ENCODE measurements around the gene SLC35E2B. TPM values are rescaled to one million over a fixed set of nuclear protein-coding genes. Genes with fewer than 3 reads are reported as not detected.

SLC35E2B gene
- total and polyA plus RNA-seq, 4 donors = 11.1 to 19.3 (median 12.6) TPM

- peaks cover 2 to 24% (median 17%) of the 10 kb centered on the region in 4 donors for H3K4me1 ChIP-seq (ENCODE audit: control insufficient read depth in 4 of 4, insufficient read depth in 4 of 4, low read length in 3 of 4)
- no peaks in the 10 kb centered on the region for H3K9me3 ChIP-seq (ENCODE audit: control insufficient read depth in 4 of 4, low read length in 3 of 4)
- H3K9ac ChIP-seq (ENCODE audit: low read depth in 1 of 2, low read length in 2 of 2) = no peak overlapping the region
- TF ChIP-seq FOXA2 (IDR thresholded peaks at IDR 0.05) (no peak), FOXA1 (IDR thresholded peaks at IDR 0.05) (no peak), SP1 (IDR thresholded peaks at IDR 0.05) (no peak), YY1 (IDR thresholded peaks at IDR 0.05) (no peak), EGR1 (IDR thresholded peaks at IDR 0.05; ENCODE audit: low read depth in 2 of 2) (no peak), ATF3 (IDR thresholded peaks at IDR 0.05) (no peak), HNF4A (conservative IDR thresholded peaks at IDR 0.05) (no peak)
- no peak overlapping the region for H3K27ac ChIP-seq (ENCODE audit: low read depth in 1 of 2, low read length in 2 of 2)
- H3K4me3 ChIP-seq (ENCODE audit: low read depth in 1 of 3, low read length in 3 of 3) = no peak overlapping the region
- peaks cover 0 to 14% (median 2%) of the 10 kb centered on the region in 4 donors for H3K36me3 ChIP-seq (ENCODE audit: control insufficient read depth in 4 of 4, insufficient read depth in 3 of 4, low read depth in 1 of 4, low read length in 3 of 4)
- 93% methylated on average over 21 of the region's 21 CpGs for WGBS
- no peaks in the 10 kb centered on the region for H3K27me3 ChIP-seq (ENCODE audit: control insufficient read depth in 4 of 4, insufficient read depth in 4 of 4, low read length in 3 of 4)
- DNase-seq (ENCODE audit: low spot score) = no peak
Measured at GRCh38 chr1:1622010-1622787, 70.4 kb downstream of the SLC35E2B start.

GRCh38 chr1:1621173-1622009 is 71.2 kb downstream of the SLC35E2B start:
- no peak for TF ChIP-seq HNF4G (IDR thresholded peaks at IDR 0.05)
- TF ChIP-seq RAD21 (IDR thresholded peaks at IDR 0.05) = no peak
- TF ChIP-seq CTCF (IDR thresholded peaks at IDR 0.05; ENCODE audit: low read depth, low read length, missing input control) = no peak
- no peak for TF ChIP-seq GABPA (IDR thresholded peaks at IDR 0.05 in 1 of 2, conservative IDR thresholded peaks at IDR 0.05 in 1 of 2)
- no peak for TF ChIP-seq SP1 (IDR thresholded peaks at IDR 0.05)
- TF ChIP-seq, protein P1, sequence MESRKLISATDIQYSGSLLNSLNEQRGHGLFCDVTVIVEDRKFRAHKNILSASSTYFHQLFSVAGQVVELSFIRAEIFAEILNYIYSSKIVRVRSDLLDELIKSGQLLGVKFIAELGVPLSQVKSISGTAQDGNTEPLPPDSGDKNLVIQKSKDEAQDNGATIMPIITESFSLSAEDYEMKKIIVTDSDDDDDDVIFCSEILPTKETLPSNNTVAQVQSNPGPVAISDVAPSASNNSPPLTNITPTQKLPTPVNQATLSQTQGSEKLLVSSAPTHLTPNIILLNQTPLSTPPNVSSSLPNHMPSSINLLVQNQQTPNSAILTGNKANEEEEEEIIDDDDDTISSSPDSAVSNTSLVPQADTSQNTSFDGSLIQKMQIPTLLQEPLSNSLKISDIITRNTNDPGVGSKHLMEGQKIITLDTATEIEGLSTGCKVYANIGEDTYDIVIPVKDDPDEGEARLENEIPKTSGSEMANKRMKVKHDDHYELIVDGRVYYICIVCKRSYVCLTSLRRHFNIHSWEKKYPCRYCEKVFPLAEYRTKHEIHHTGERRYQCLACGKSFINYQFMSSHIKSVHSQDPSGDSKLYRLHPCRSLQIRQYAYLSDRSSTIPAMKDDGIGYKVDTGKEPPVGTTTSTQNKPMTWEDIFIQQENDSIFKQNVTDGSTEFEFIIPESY (IDR thresholded peaks at IDR 0.05) = no peak
- no peak for TF ChIP-seq JUND (IDR thresholded peaks at IDR 0.05)
- no peak for TF ChIP-seq YY1 (IDR thresholded peaks at IDR 0.05)

More at GRCh38 chr1:1621173-1622009, 71.2 kb downstream of the SLC35E2B start:
- DNase-seq (ENCODE audit: low spot score) = no peak
- no peak overlapping the region for H3K9ac ChIP-seq (ENCODE audit: low read depth in 1 of 2, low read length in 2 of 2)
- H3K36me3 ChIP-seq (ENCODE audit: control insufficient read depth in 4 of 4, insufficient read depth in 3 of 4, low read depth in 1 of 4, low read length in 3 of 4) = peaks cover 0 to 9% (median under 1%) of the 10 kb centered on the region in 4 donors
- H3K9me3 ChIP-seq (ENCODE audit: control insufficient read depth in 4 of 4, low read length in 3 of 4) = no peaks in the 10 kb centered on the region
- H3K27me3 ChIP-seq (ENCODE audit: control insufficient read depth in 4 of 4, insufficient read depth in 4 of 4, low read length in 3 of 4) = no peaks in the 10 kb centered on the region
- peaks cover 8 to 32% (median 25%) of the 10 kb centered on the region in 4 donors for H3K4me1 ChIP-seq (ENCODE audit: control insufficient read depth in 4 of 4, insufficient read depth in 4 of 4, low read length in 3 of 4)
- H3K4me3 ChIP-seq (ENCODE audit: low read depth in 1 of 3, low read length in 3 of 3) = no peak overlapping the region
- H3K27ac ChIP-seq (ENCODE audit: low read depth in 1 of 2, low read length in 2 of 2) = no peak overlapping the region
- 95% methylated on average over 31 of the region's 31 CpGs for WGBS

Data from liver (tissue), 9 donors.